OCI-LY1 (cell line): ENCODE results near the gene VGLL3.

Experiments used
- H2AFZ ChIP-seq: fragments of 200-600 bp; sonication (generic), shearing (Covaris generic); 2 replicates; pipeline ENCODE4 v1.6.0; 2014; ENCODE audit warnings: antibody characterized with exemption, mild to moderate bottlenecking, low read length
- H3F3A ChIP-seq: fragments of 200-600 bp; sonication (generic), shearing (Covaris generic); 2 replicates; pipeline ENCODE4 v1.6.0; 2014; ENCODE audit warnings: mild to moderate bottlenecking, antibody characterized with exemption, low read length, moderate library complexity; ENCODE audit not compliant: insufficient read depth
- H3K27ac ChIP-seq: fragments of 200-600 bp; sonication (generic); 2 replicates; pipeline ENCODE4 v1.5.1; 2014; ENCODE audit warnings: low read length, mixed run types, mild to moderate bottlenecking, low read depth; ENCODE audit not compliant: poor library complexity, severe bottlenecking
- H3K27me3 ChIP-seq: fragments of 200-600 bp; sonication (generic); 2 replicates; pipeline ENCODE4 v1.6.0; 2014; ENCODE audit warnings: antibody characterized with exemption, mild to moderate bottlenecking, low read length, moderate library complexity; ENCODE audit not compliant: insufficient read depth
- H3K36me3 ChIP-seq: fragments of 200-600 bp; sonication (generic); 2 replicates; pipeline ENCODE4 v1.6.1; 2014; ENCODE audit warnings: mild to moderate bottlenecking, antibody characterized with exemption, low read length, moderate library complexity, mixed read lengths; ENCODE audit not compliant: insufficient read depth
- H3K4me1 ChIP-seq: fragments of 200-600 bp; sonication (generic); 2 replicates; pipeline ENCODE4 v1.5.1; 2014; ENCODE audit warnings: mild to moderate bottlenecking, low read length, moderate library complexity; ENCODE audit not compliant: insufficient read depth, severe bottlenecking
- H3K4me2 ChIP-seq: fragments of 200-600 bp; sonication (generic), shearing (Covaris generic); 2 replicates; pipeline ENCODE4 v1.6.1; 2014; ENCODE audit warnings: low read length
- H3K4me3 ChIP-seq: fragments of 200-600 bp; sonication (generic); 2 replicates; pipeline ENCODE4 v1.5.1; 2014; ENCODE audit warnings: low read length, low read depth, mild to moderate bottlenecking, mixed read lengths; ENCODE audit not compliant: poor library complexity, severe bottlenecking
- H3K79me2 ChIP-seq: fragments of 200-600 bp; shearing (Covaris generic); 2 replicates; pipeline ENCODE4 v1.6.1; 2016; ENCODE audit warnings: mixed run types, low read length, mixed read lengths; ENCODE audit not compliant: insufficient read depth
- H3K9ac ChIP-seq: fragments of 200-600 bp; sonication (generic), shearing (Covaris generic); 2 replicates; pipeline ENCODE4 v1.6.1; 2014; ENCODE audit warnings: mild to moderate bottlenecking, low read length, mixed read lengths
- H3K9me2 ChIP-seq: fragments of 200-600 bp; sonication (generic), shearing (Covaris generic); 2 replicates; pipeline ENCODE4 v1.6.1; 2014; ENCODE audit warnings: low read depth, mild to moderate bottlenecking, low read length, mixed read lengths
- H3K9me3 ChIP-seq: fragments of 200-600 bp; shearing (Covaris generic); 2 replicates; pipeline ENCODE4 v1.6.1; 2014; ENCODE audit warnings: low read length, mixed read lengths
- H4K20me1 ChIP-seq: fragments of 200-600 bp; sonication (generic), shearing (Covaris generic); 2 replicates; pipeline ENCODE4 v1.6.0; 2016; ENCODE audit warnings: mild to moderate bottlenecking, low read length; ENCODE audit not compliant: insufficient read depth
- EZH2 ChIP-seq: fragments of 200-600 bp; sonication (generic), shearing (Covaris generic); IDR thresholded peaks from 2 replicates; pipeline ENCODE4 v1.8.0; 2017; ENCODE audit warnings: borderline replicate concordance, mixed run types, mild to moderate bottlenecking, antibody characterized with exemption, low read length, moderate library complexity, mixed read lengths
- TF ChIP-seq, protein P1 (sequence below): fragments of 200-600 bp; sonication (generic), shearing (Covaris generic); IDR thresholded peaks from 2 replicates; pipeline ENCODE4 v1.5.1; 2017; ENCODE audit warnings: mild to moderate bottlenecking, antibody characterized with exemption, low read length, moderate library complexity, mixed read lengths

VGLL3 gene

DNA sequence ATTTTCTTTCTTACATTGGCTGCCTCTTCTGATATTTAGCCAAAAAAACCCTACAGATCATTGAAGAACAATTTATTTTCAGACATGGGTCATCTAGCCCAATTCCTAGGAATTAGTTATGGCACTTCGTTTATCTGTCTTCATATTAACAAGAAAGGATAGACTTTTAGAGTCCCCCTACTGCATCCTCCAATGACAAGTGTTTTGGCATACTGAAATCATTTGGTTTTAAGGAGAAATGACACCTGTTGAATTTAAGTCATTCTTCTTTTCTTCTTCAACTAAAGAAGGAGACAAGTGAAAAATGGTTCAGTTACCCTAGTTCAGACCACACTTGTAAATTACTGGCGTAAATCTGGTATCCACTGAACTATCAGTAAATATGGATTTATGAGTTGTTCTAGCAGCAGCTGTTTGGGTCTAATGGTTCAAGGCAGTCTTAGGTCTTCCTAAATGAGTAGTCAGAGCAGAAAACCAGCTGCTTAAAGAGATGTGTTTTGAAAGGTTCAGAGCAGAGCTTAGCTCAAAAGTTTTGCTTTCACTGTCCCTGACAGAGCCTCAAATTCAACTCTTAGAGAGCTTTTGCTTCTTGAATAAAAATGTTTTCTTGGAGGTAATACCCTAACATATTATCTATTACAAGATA is 5.6 kb downstream of the VGLL3 start:
- Histone ChIP-seq H3K4me1 (no peaks in the 10 kb centered on the region), H4K20me1 (no peaks in the 10 kb centered on the region), H3K4me3 (no peak overlapping the region), H3K9ac (no peak overlapping the region), H3K79me2 (no peaks in the 10 kb centered on the region), H3K4me2 (no peak overlapping the region), H3K9me2 (no peaks in the 10 kb centered on the region), H3K27me3 (no peaks in the 10 kb centered on the region), H3F3A (no peaks in the 10 kb centered on the region), H3K36me3 (no peaks in the 10 kb centered on the region), H3K9me3 (no peaks in the 10 kb centered on the region), H2AFZ (no peak overlapping the region), H3K27ac (no peak overlapping the region)
- TF ChIP-seq EZH2: no peak
- TF ChIP-seq, protein P1, sequence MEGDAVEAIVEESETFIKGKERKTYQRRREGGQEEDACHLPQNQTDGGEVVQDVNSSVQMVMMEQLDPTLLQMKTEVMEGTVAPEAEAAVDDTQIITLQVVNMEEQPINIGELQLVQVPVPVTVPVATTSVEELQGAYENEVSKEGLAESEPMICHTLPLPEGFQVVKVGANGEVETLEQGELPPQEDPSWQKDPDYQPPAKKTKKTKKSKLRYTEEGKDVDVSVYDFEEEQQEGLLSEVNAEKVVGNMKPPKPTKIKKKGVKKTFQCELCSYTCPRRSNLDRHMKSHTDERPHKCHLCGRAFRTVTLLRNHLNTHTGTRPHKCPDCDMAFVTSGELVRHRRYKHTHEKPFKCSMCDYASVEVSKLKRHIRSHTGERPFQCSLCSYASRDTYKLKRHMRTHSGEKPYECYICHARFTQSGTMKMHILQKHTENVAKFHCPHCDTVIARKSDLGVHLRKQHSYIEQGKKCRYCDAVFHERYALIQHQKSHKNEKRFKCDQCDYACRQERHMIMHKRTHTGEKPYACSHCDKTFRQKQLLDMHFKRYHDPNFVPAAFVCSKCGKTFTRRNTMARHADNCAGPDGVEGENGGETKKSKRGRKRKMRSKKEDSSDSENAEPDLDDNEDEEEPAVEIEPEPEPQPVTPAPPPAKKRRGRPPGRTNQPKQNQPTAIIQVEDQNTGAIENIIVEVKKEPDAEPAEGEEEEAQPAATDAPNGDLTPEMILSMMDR: no peak

DNA sequence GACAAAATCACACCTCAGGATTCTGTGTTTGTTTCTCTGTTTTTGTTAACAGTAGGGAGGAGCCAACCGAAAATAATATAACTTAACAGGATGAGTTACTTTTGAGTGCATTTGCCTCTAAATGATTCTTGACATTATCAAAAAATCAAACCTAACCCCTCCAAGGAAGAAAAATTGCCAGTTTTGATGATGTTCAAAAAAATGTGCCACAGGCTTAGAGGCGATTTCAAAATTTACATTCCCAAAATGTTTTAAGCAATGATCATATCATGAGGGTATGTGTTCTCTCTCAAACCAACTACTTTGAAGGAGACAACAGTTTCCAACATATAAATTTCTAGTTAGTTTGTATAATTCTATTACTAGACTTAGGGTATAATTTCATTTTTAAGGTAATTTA is 6.7 kb downstream of the VGLL3 start:
- H3K9me3 ChIP-seq: no peaks in the 10 kb centered on the region
- no peak overlapping the region for H2AFZ ChIP-seq
- TF ChIP-seq EZH2: no peak
- TF ChIP-seq, protein P1: no peak
- no peak overlapping the region for H3K4me2 ChIP-seq
- H3K27me3 ChIP-seq: no peaks in the 10 kb centered on the region
- no peaks in the 10 kb centered on the region for H3F3A ChIP-seq
- H3K79me2 ChIP-seq: no peaks in the 10 kb centered on the region
- H3K9me2 ChIP-seq: no peaks in the 10 kb centered on the region
- no peaks in the 10 kb centered on the region for H3K36me3 ChIP-seq
- no peak overlapping the region for H3K4me3 ChIP-seq
- no peak overlapping the region for H3K9ac ChIP-seq
- no peaks in the 10 kb centered on the region for H4K20me1 ChIP-seq
- no peak overlapping the region for H3K27ac ChIP-seq
- no peaks in the 10 kb centered on the region for H3K4me1 ChIP-seq

DNA sequence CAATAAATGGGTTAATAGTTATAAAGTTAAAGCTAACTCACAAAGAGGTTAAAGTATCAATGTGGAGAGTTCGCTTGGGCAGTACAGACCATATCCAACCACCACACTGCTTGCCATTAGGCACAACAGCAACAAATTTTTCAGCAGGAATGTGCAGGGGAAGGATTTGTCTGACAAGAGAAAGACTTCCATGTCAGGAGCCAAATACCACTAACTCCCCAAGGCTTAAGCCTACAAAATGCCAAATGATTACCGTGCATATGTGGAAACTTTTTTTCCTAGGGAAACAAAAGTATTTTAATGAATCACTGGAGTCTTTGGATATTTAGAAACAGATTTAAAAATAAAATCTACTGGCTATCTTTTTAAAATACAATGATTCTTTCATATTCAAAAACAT is 8.1 kb downstream of the VGLL3 start:
- no peaks in the 10 kb centered on the region for H3K27me3 ChIP-seq
- H3K9me2 ChIP-seq: no peaks in the 10 kb centered on the region
- H3K4me1 ChIP-seq: no peaks in the 10 kb centered on the region
- H3K36me3 ChIP-seq: no peaks in the 10 kb centered on the region
- no peak for TF ChIP-seq EZH2
- TF ChIP-seq, protein P1: no peak
- H4K20me1 ChIP-seq: no peaks in the 10 kb centered on the region
- H3K27ac ChIP-seq: no peak overlapping the region
- no peak overlapping the region for H3K9ac ChIP-seq
- no peak overlapping the region for H3K4me3 ChIP-seq
- no peak overlapping the region for H2AFZ ChIP-seq
- H3F3A ChIP-seq: no peaks in the 10 kb centered on the region
- no peaks in the 10 kb centered on the region for H3K79me2 ChIP-seq
- H3K4me2 ChIP-seq: no peak overlapping the region
- H3K9me3 ChIP-seq: no peaks in the 10 kb centered on the region
